ENCODE measurements around the gene ZMIZ2. TPM values are rescaled to one million over a fixed set of nuclear protein-coding genes. Genes with fewer than 3 reads are reported as not detected.
"Not testable (repeated sequence)": the region's sequence is repeated elsewhere in the genome, so short reads cannot be mapped to it uniquely, and the experiment has no call there.

ZMIZ2 gene
- total RNA-seq, 1 donor from 2014 or later = 53.0 TPM

GRCh38 chr7:44782460-44782859, 33.8 kb downstream of the ZMIZ2 start:
- H3K27me3 ChIP-seq (ENCODE audit: control insufficient read depth, insufficient read depth, low read length) = no peaks in the 10 kb centered on the region
- H3K36me3 ChIP-seq (ENCODE audit: control insufficient read depth, insufficient read depth, low read length) = no peaks in the 10 kb centered on the region
- H3K4me3 ChIP-seq (ENCODE audit: low read depth, low read length) = no peak overlapping the region
- no peak for DNase-seq (ENCODE audit: low read depth)
- TF ChIP-seq CTCF (IDR thresholded peaks at IDR 0.05; ENCODE audit: insufficient read depth, low read length, poor library complexity, severe bottlenecking) = no peak

GRCh38 chr7:44783407-44783806, 34.8 kb downstream of the ZMIZ2 start:
- no peaks in the 10 kb centered on the region for H3K36me3 ChIP-seq (ENCODE audit: control insufficient read depth, insufficient read depth, low read length)
- no peak for DNase-seq (ENCODE audit: low read depth)
- no peak for TF ChIP-seq CTCF (IDR thresholded peaks at IDR 0.05; ENCODE audit: insufficient read depth, low read length, poor library complexity, severe bottlenecking)
- no peak overlapping the region for H3K4me3 ChIP-seq (ENCODE audit: low read depth, low read length)
- H3K27me3 ChIP-seq (ENCODE audit: control insufficient read depth, insufficient read depth, low read length) = no peaks in the 10 kb centered on the region

GRCh38 chr7:44784364-44784763, 35.7 kb downstream of the ZMIZ2 start:
- no peak overlapping the region for H3K4me3 ChIP-seq (ENCODE audit: low read depth, low read length)
- H3K36me3 ChIP-seq (ENCODE audit: control insufficient read depth, insufficient read depth, low read length) = no peaks in the 10 kb centered on the region
- no peak for DNase-seq (ENCODE audit: low read depth)
- H3K27me3 ChIP-seq (ENCODE audit: control insufficient read depth, insufficient read depth, low read length) = no peaks in the 10 kb centered on the region
- TF ChIP-seq CTCF (IDR thresholded peaks at IDR 0.05; ENCODE audit: insufficient read depth, low read length, poor library complexity, severe bottlenecking) = no peak

GRCh38 chr7:44785218-44785617, 36.6 kb downstream of the ZMIZ2 start:
- H3K36me3 ChIP-seq (ENCODE audit: control insufficient read depth, insufficient read depth, low read length); H3K27me3 ChIP-seq (ENCODE audit: control insufficient read depth, insufficient read depth, low read length); DNase-seq (ENCODE audit: low read depth); H3K4me3 ChIP-seq (ENCODE audit: low read depth, low read length): not testable (repeated sequence)

GRCh38 chr7:44787041-44787440, 38.4 kb downstream of the ZMIZ2 start:
- TF ChIP-seq CTCF (IDR thresholded peaks at IDR 0.05; ENCODE audit: insufficient read depth, low read length, poor library complexity, severe bottlenecking) = no peak

GRCh38 chr7:44787762-44788161, 39.1 kb downstream of the ZMIZ2 start:
- no peaks in the 10 kb centered on the region for H3K36me3 ChIP-seq (ENCODE audit: control insufficient read depth, insufficient read depth, low read length)
- no peak overlapping the region for H3K4me3 ChIP-seq (ENCODE audit: low read depth, low read length)
- no peaks in the 10 kb centered on the region for H3K27me3 ChIP-seq (ENCODE audit: control insufficient read depth, insufficient read depth, low read length)
- no peak for TF ChIP-seq CTCF (IDR thresholded peaks at IDR 0.05; ENCODE audit: insufficient read depth, low read length, poor library complexity, severe bottlenecking)
- DNase-seq (ENCODE audit: low read depth) = no peak

More at GRCh38 chr7:44787041-44787440, 38.4 kb downstream of the ZMIZ2 start:
- H3K27me3 ChIP-seq (ENCODE audit: control insufficient read depth, insufficient read depth, low read length) = no peaks in the 10 kb centered on the region
- no peak overlapping the region for H3K4me3 ChIP-seq (ENCODE audit: low read depth, low read length)
- no peaks in the 10 kb centered on the region for H3K36me3 ChIP-seq (ENCODE audit: control insufficient read depth, insufficient read depth, low read length)
- DNase-seq (ENCODE audit: low read depth) = no peak
